ENCODE results near the gene PCDHGB1. TPM values are rescaled to one million over a fixed set of nuclear protein-coding genes. Genes with fewer than 3 reads are reported as not detected.

Gene PCDHGB1
- total RNA-seq = 0.34 and 1.6 TPM in 2 replicates

DNA sequence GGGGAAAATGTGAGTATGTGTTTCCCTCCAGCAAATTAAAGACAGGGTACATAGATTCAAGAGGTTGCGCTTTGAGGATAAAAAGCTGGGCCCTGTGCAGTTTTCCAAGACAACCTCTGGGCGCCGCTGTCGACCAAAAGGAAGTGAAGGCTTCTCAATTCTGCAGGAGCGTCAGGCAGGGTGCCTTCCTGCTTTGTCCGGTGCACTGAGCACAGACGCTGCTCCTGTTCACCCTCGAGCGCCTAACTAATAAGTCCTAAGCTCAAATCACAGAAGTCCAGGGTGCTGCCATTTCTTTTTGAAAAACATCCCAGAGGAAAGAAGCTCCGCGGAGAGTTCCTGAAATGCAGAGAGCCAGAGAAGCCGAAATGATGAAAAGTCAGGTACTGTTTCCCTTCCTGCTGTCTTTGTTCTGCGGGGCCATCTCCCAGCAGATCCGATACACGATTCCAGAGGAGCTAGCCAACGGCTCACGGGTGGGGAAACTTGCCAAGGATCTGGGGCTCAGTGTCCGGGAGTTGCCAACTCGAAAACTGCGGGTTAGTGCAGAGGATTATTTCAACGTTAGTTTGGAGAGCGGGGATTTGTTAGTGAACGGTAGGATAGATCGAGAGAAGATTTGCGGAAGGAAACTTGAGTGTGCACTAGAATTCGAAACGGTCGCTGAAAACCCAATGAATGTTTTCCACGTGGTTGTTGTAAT lies at the start of gene PCDHGB1:
Gene PCDHGB1, plus strand, starts transcription at position 183 of the 703 bp plus-strand sequence. Its CDS starts 162 bp downstream, at position 345.

DNA sequence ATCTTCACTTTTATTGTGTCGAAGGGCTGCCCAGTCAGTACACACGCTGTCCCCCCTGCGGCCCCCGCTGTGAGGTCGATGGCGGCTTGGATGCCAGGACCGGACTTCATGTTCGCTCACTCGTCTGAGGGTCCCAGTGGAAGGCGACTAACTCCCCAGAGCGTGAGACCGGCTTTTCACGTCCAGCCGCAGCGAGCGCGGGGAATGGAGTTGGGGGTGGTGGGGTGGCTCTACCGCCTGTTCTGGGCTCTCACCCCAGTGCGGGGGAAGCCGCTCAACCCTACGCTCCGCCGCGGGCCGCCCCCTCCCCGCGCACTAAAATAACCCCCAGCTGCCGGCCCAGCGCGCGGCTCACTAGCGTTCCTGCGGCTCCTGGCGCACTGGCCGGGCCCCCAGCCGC lies 46.1 kb upstream of the PCDHGB1 start, which contains the start of gene SLC25A2:
Gene SLC25A2, minus strand, starts transcription at position 294 of the 400 bp plus-strand sequence. Its CDS starts 184 bp downstream, at position 110.

GRCh38 chr5:141320225-141321169 lies 29.4 kb upstream of the PCDHGB1 start, which contains the start of gene TAF7:
TSS of gene TAF7 (minus strand) at chr5:141320784. CDS start at chr5:141320044, 740 bp downstream.

GRCh38 chr5:141330299-141331080 lies 19.4 kb upstream of the PCDHGB1 start, which contains the start of gene PCDHGA1:
TSS of gene PCDHGA1 (plus strand) at chr5:141330514.

GRCh38 chr5:141338538-141339306 lies 11.2 kb upstream of the PCDHGB1 start, which contains the start of gene PCDHGA2:
TSS of gene PCDHGA2 (plus strand) at chr5:141338760.

GRCh38 chr5:141343242-141343952 lies 6.5 kb upstream of the PCDHGB1 start, which contains the start of gene PCDHGA3:
TSS of gene PCDHGA3 (plus strand) at chr5:141343829. CDS start at chr5:141344034, 205 bp downstream.

GRCh38 chr5:141354900-141355469 lies 5.1 kb downstream of the PCDHGB1 start, which contains the start of gene PCDHGA4:
TSS of gene PCDHGA4 (plus strand) at chr5:141355021. CDS start at chr5:141355108, 87 bp downstream.

DNA sequence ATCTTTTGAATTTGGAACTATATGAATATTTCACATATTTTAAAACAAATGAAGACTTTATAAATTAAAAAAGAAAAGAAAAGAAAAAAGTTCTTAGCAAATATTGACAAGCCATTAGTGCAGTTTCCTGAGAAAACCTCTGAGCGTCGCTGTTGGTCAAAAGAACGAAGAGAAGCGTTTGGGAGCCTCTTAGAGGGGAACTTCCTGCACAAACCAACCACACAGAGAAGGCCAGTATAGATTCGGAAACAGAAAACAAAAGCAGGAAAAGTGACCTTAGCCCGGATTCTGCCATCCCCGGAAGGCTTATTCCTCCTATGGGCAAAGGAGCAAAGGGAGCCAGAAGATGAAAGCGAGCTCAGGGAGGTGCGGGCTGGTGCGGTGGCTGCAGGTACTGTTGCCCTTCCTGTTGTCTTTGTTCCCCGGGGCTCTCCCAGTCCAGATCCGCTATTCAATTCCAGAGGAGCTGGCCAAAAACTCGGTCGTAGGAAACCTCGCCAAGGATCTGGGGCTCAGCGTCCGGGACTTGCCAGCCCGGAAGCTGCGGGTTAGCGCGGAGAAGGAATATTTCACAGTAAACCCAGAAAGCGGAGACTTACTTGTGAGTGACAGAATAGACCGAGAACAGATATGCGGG lies 10.0 kb downstream of the PCDHGB1 start, which contains the start of gene PCDHGB2:
Gene PCDHGB2, plus strand, starts transcription at position 205 of the 637 bp plus-strand sequence. Its CDS starts 142 bp downstream, at position 347.

GRCh38 chr5:141363952-141364660 lies 14.2 kb downstream of the PCDHGB1 start, which contains the start of gene PCDHGA5:
TSS of gene PCDHGA5 (plus strand) at chr5:141364162. CDS start at chr5:141364331, 169 bp downstream.

GRCh38 chr5:141369994-141370848 lies 20.3 kb downstream of the PCDHGB1 start, which contains the start of gene PCDHGB3:
TSS of gene PCDHGB3 (plus strand) at chr5:141370242. CDS start at chr5:141370395, 153 bp downstream.

GRCh38 chr5:141373673-141374317 lies 23.9 kb downstream of the PCDHGB1 start, which contains the start of gene PCDHGA6:
TSS of gene PCDHGA6 (plus strand) at chr5:141373891. CDS start at chr5:141374084, 193 bp downstream.

DNA sequence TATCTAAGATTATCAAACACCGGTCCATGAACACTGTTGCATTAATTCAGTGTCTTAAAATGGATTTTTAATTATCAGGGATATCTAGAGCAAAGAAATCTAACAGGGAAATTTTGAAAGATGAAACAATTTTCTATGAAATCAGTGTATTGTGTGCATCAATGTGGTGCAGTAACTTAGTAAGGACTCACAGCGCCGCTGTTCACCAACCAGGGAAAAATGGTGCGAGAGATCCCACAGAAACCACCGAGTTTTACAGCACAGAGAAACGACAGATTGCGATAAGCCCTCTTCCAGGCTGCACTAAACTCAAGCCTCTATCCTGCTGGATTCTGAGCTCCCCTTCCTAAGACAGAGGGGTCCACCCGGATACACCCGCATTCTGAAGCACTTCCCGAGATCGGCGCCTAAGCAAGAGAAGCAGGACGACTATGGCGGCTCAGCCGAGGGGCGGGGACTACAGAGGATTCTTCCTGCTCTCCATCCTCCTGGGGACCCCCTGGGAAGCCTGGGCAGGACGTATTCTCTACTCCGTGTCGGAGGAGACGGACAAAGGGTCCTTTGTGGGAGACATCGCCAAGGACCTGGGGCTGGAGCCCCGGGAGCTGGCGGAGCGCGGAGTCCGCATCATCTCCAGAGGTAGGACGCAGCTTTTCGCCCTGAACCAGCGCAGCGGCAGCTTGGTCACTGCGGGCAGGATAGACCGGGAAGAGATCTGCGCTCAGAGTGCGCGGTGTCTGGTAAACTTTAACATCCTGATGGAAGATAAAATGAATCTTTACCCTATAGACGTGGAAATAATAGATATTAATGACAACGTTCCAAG lies 32.8 kb downstream of the PCDHGB1 start, which contains the start of gene PCDHGA7:
Gene PCDHGA7, plus strand, starts transcription at position 274 of the 826 bp plus-strand sequence. Its CDS starts 158 bp downstream, at position 432.

DNA sequence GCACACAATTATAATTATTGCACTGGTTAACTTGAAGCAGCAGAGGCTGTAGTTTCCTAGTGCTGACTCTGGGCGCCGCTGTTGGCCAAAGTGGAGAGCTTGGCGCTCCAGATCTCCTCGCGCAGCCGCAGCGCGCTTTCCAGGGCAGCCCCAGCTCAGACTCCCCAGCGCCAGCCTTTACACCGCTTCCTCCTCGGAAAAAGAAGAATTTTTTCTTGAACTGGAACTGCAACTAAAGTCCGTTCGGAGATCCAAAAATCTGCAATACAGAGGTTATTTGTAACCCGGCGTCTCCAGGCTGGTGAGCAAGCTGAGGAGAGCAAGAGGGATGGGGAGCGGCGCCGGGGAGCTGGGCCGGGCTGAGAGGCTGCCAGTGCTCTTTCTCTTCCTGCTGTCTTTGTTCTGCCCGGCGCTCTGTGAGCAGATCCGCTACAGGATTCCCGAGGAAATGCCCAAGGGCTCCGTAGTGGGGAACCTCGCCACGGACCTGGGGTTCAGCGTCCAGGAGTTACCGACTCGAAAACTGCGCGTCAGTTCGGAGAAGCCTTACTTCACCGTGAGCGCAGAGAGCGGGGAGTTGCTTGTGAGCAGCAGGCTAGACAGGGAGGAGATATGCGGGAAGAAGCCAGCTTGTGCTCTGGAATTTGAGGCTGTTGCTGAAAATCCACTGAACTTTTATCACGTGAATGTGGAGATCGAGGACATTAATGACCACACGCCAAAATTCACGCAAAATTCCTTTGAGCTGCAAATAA lies 37.8 kb downstream of the PCDHGB1 start, which contains the start of gene PCDHGB4:
Gene PCDHGB4, plus strand, starts transcription at position 142 of the 755 bp plus-strand sequence. Its CDS starts 187 bp downstream, at position 329.

GRCh38 chr5:141392429-141393198 lies 42.7 kb downstream of the PCDHGB1 start, which contains the start of gene PCDHGA8:
TSS of gene PCDHGA8 (plus strand) at chr5:141392633. CDS start at chr5:141392814, 181 bp downstream.

